ENCODE results near the gene HVCN1. TPM values are rescaled to one million over a fixed set of nuclear protein-coding genes. Genes with fewer than 3 reads are reported as not detected.

The HVCN1 gene
- total RNA-seq, 2 donors from 2014 or later: 8.8 to 9.5 TPM

GRCh38 chr12:110668480-110669192 is 20.3 kb downstream of the HVCN1 start:
- no peak for TF ChIP-seq CTCF (conservative IDR thresholded peaks at IDR 0.05)
- no peak for DNase-seq
- Histone ChIP-seq H3K27me3 (ENCODE audit: control insufficient read depth, insufficient read depth, low read length, poor library complexity, severe bottlenecking) (no peaks in the 10 kb centered on the region), H3K27ac (ENCODE audit: low read depth, low read length) (no peak overlapping the region), H3K4me3 (ENCODE audit: low read length) (no peak overlapping the region), H3K4me1 (ENCODE audit: control insufficient read depth, insufficient read depth, low read length) (no peaks in the 10 kb centered on the region), H3K9me3 (ENCODE audit: control insufficient read depth, low read length) (peaks cover 7% of the 10 kb centered on the region), H3K36me3 (ENCODE audit: control insufficient read depth, insufficient read depth, low read length) (no peaks in the 10 kb centered on the region), H3K9ac (ENCODE audit: extremely low read depth, low read length, poor library complexity, severe bottlenecking) (no peak overlapping the region)
- H3K27ac Mint-ChIP-seq: no peak overlapping the region
- no peaks in the 10 kb centered on the region for H3K4me1 Mint-ChIP-seq
- no peaks in the 10 kb centered on the region for H3K9me3 Mint-ChIP-seq
- no peaks in the 10 kb centered on the region for H3K27me3 Mint-ChIP-seq (ENCODE audit: insufficient read depth)
- no peak overlapping the region for H3K4me3 Mint-ChIP-seq
- H3K36me3 Mint-ChIP-seq (ENCODE audit: low read depth): peaks cover 2% of the 10 kb centered on the region
- 92 to 98% methylated on average over 11 to 12 of the region's 12 CpGs for WGBS, 2 experiments (ENCODE audit: insufficient coverage in 1 of 2, insufficient read length in 1 of 2)

GRCh38 chr12:110667671-110668070 is 21.2 kb downstream of the HVCN1 start:
- Mint-ChIP-seq H3K27ac (no peak overlapping the region), H3K9me3 (no peaks in the 10 kb centered on the region), H3K27me3 (ENCODE audit: insufficient read depth) (no peaks in the 10 kb centered on the region), H3K4me3 (no peak overlapping the region), H3K4me1 (no peaks in the 10 kb centered on the region), H3K36me3 (ENCODE audit: low read depth) (peaks cover 2% of the 10 kb centered on the region)
- Histone ChIP-seq H3K9me3 (ENCODE audit: control insufficient read depth, low read length) (peaks cover 7% of the 10 kb centered on the region), H3K36me3 (ENCODE audit: control insufficient read depth, insufficient read depth, low read length) (no peaks in the 10 kb centered on the region), H3K27me3 (ENCODE audit: control insufficient read depth, insufficient read depth, low read length, poor library complexity, severe bottlenecking) (no peaks in the 10 kb centered on the region), H3K4me1 (ENCODE audit: control insufficient read depth, insufficient read depth, low read length) (no peaks in the 10 kb centered on the region), H3K9ac (ENCODE audit: extremely low read depth, low read length, poor library complexity, severe bottlenecking) (no peak overlapping the region), H3K27ac (ENCODE audit: low read depth, low read length) (no peak overlapping the region), H3K4me3 (ENCODE audit: low read length) (no peak overlapping the region)
- no peak for TF ChIP-seq CTCF (conservative IDR thresholded peaks at IDR 0.05)
- WGBS, 2 experiments (ENCODE audit: insufficient coverage in 1 of 2, insufficient read length in 1 of 2): 99 to 100% methylated on average over 1 to 3 of the region's 3 CpGs
- no peak for DNase-seq

- no peaks in the 10 kb centered on the region for H3K4me1 ChIP-seq (ENCODE audit: control insufficient read depth, insufficient read depth, low read length)
- 92 to 96% methylated on average over 6 of the region's 6 CpGs for WGBS, 2 experiments (ENCODE audit: insufficient coverage in 1 of 2, insufficient read length in 1 of 2)
- Mint-ChIP-seq H3K4me1 (no peaks in the 10 kb centered on the region), H3K27me3 (ENCODE audit: insufficient read depth) (no peaks in the 10 kb centered on the region), H3K27ac (no peak overlapping the region), H3K9me3 (no peaks in the 10 kb centered on the region), H3K4me3 (no peak overlapping the region), H3K36me3 (ENCODE audit: low read depth) (no peaks in the 10 kb centered on the region)
- TF ChIP-seq CTCF (conservative IDR thresholded peaks at IDR 0.05): no peak
- no peak for DNase-seq
- no peak overlapping the region for H3K27ac ChIP-seq (ENCODE audit: low read depth, low read length)
- no peaks in the 10 kb centered on the region for H3K27me3 ChIP-seq (ENCODE audit: control insufficient read depth, insufficient read depth, low read length, poor library complexity, severe bottlenecking)
- H3K36me3 ChIP-seq (ENCODE audit: control insufficient read depth, insufficient read depth, low read length): no peaks in the 10 kb centered on the region
- H3K9me3 ChIP-seq (ENCODE audit: control insufficient read depth, low read length): peaks cover 7% of the 10 kb centered on the region
- no peak overlapping the region for H3K4me3 ChIP-seq (ENCODE audit: low read length)
- no peak overlapping the region for H3K9ac ChIP-seq (ENCODE audit: extremely low read depth, low read length, poor library complexity, severe bottlenecking)
These were observed 22.0 kb downstream of the HVCN1 start for GRCh38 chr12:110666892-110667291.
